ENCODE results near the gene MRPL14. TPM values are rescaled to one million over a fixed set of nuclear protein-coding genes. Genes with fewer than 3 reads are reported as not detected.

MRPL14 gene
- total RNA-seq, 1 donor from 2014 or later, result 40.4 TPM

- no peak overlapping the region for H3K4me2 ChIP-seq
Measured at GRCh38 chr6:44113414-44113813, 13.8 kb downstream of the MRPL14 start.

DNA sequence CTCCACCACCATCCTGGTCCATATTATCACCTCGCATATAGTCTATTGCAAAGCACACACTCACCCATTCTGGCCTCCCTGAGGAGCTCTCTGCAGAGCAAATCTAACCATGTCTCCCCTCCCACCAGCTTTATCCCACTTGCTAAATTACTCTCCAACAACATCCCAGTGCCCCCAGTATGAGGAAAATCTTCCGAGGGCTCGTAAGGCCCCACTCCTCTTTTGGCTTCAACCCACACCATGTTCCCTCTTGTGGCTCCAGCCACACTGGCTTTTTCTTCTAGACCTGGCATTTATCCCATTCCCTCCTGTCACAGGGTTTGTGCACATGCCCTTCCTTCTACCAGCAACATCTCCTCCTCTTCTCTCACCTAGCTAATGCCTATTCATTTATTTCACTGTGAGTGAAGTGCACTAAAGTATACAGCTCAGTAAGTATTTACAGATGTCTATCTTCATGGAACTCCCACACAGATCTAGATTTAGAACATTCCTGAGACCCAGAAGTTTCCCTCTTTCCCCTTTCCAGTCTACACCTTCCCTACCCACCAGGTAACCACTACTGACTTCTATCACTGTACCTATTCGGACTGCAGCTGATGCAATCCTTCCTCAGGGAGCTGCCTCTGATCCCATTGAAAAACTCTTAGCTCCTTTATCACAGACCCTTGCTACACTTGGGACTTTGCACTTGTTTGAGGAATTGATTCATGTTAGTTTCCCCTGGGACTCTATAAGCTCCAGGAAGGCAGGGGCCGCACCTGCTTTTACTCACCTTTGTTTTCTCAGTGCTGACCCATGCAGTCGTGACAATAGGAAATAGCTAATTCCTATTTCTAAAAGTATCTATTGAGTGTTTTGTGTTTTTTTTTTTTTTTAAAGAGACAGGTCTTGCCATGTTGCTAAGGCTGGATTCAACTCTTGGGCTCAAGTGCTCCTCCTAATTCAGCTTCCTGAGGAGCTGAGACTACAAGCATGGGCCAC is 15.5 kb downstream of the MRPL14 start:
- Histone ChIP-seq H3K9me3 (ENCODE audit: low read depth) (no peaks in the 10 kb centered on the region), H3K4me3 (no peak overlapping the region), H3K27me3 (no peaks in the 10 kb centered on the region), H3K79me2 (ENCODE audit: low read depth) (peaks cover 61% of the 10 kb centered on the region), H3F3A (ENCODE audit: low read depth) (no peaks in the 10 kb centered on the region), H2AFZ (replicated peaks) (no peak overlapping the region), H3K27ac (no peak overlapping the region), H4K20me1 (ENCODE audit: low read depth) (peaks cover 73% of the 10 kb centered on the region), H3K9ac (no peak overlapping the region), H3K36me3 (peaks cover 8% of the 10 kb centered on the region), H3K4me2 (no peak overlapping the region), H3K4me1 (no peaks in the 10 kb centered on the region)
- no peak for DNase-seq (ENCODE audit: low spot score)
- Mint-ChIP-seq H3K4me1 (peaks cover 2% of the 10 kb centered on the region), H3K27ac (no peak overlapping the region), H3K27me3 (ENCODE audit: insufficient read depth, low read depth) (no peaks in the 10 kb centered on the region), H3K36me3 (peaks cover 42% of the 10 kb centered on the region), H3K4me3 (no peak overlapping the region), H3K9me3 (no peaks in the 10 kb centered on the region)
- TF ChIP-seq EZH2 (IDR thresholded peaks at IDR 0.05) (no peak), CTCF (IDR thresholded peaks at IDR 0.05) (no peak), EZH2phosphoT487 (IDR thresholded peaks at IDR 0.05) (no peak)

More at GRCh38 chr6:44113414-44113813, 13.8 kb downstream of the MRPL14 start:
- Mint-ChIP-seq H3K36me3 (peaks cover 44% of the 10 kb centered on the region), H3K4me3 (no peak overlapping the region), H3K27ac (no peak overlapping the region), H3K27me3 (ENCODE audit: insufficient read depth, low read depth) (no peaks in the 10 kb centered on the region), H3K4me1 (peaks cover 2% of the 10 kb centered on the region), H3K9me3 (no peaks in the 10 kb centered on the region)
- H3K27me3 ChIP-seq, result no peaks in the 10 kb centered on the region
- H3K27ac ChIP-seq, result no peak overlapping the region
- no peak overlapping the region for H3K9ac ChIP-seq
- peaks cover 8% of the 10 kb centered on the region for H3K36me3 ChIP-seq
- H3F3A ChIP-seq (ENCODE audit: low read depth), result no peaks in the 10 kb centered on the region
- H4K20me1 ChIP-seq (ENCODE audit: low read depth), result peaks cover 81% of the 10 kb centered on the region
- TF ChIP-seq EZH2phosphoT487 (IDR thresholded peaks at IDR 0.05) (no peak), CTCF (IDR thresholded peaks at IDR 0.05) (peak; percentile 33)
- no peak for DNase-seq (ENCODE audit: low spot score)
- H3K4me1 ChIP-seq, result no peaks in the 10 kb centered on the region
- peaks cover 78% of the 10 kb centered on the region for H3K79me2 ChIP-seq (ENCODE audit: low read depth)
- H3K4me3 ChIP-seq, result no peak overlapping the region
- H2AFZ ChIP-seq (replicated peaks), result no peak overlapping the region
- no peaks in the 10 kb centered on the region for H3K9me3 ChIP-seq (ENCODE audit: low read depth)

DNA sequence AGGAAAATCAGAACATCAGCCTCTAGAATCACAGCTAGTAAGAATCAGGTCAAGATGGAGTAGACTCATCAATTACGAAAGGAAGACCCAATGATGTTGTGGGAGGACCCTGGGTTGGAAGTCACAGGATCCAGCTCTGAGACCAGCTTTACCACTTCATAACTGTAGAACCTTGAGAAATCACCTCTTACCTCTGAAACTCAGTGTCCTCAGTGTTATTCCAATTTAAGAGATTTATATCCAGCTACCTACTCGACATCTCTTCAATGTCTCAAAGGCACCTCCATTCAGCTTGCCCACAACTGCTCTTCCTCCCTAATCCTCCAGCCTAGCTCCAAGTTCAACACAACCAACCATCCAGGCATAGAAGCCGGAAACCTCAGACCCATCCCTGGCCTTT is 16.3 kb downstream of the MRPL14 start:
- Mint-ChIP-seq H3K27ac (no peak overlapping the region), H3K4me1 (peaks cover 2% of the 10 kb centered on the region), H3K4me3 (no peak overlapping the region), H3K36me3 (peaks cover 48% of the 10 kb centered on the region), H3K27me3 (ENCODE audit: insufficient read depth, low read depth) (no peaks in the 10 kb centered on the region), H3K9me3 (no peaks in the 10 kb centered on the region)
- Histone ChIP-seq H4K20me1 (ENCODE audit: low read depth) (peaks cover 71% of the 10 kb centered on the region), H3K9me3 (ENCODE audit: low read depth) (no peaks in the 10 kb centered on the region), H3K4me3 (no peak overlapping the region), H2AFZ (replicated peaks) (no peak overlapping the region), H3K9ac (no peak overlapping the region), H3K4me1 (no peaks in the 10 kb centered on the region), H3K4me2 (no peak overlapping the region), H3K27ac (no peak overlapping the region), H3F3A (ENCODE audit: low read depth) (no peaks in the 10 kb centered on the region), H3K36me3 (peaks cover 8% of the 10 kb centered on the region), H3K27me3 (no peaks in the 10 kb centered on the region), H3K79me2 (ENCODE audit: low read depth) (peaks cover 53% of the 10 kb centered on the region)
- TF ChIP-seq EZH2 (IDR thresholded peaks at IDR 0.05), result no peak
- no peak for TF ChIP-seq EZH2phosphoT487 (IDR thresholded peaks at IDR 0.05)
- TF ChIP-seq CTCF (IDR thresholded peaks at IDR 0.05), result no peak
- DNase-seq (ENCODE audit: low spot score), result no peak

All from neural progenitor cell (in vitro differentiated cells).